Glutamatergic neuron (in vitro differentiated cells): ENCODE measurements around the gene PRKAG2. TPM values are rescaled to one million over a fixed set of nuclear protein-coding genes. Genes with fewer than 3 reads are reported as not detected.

Experiments used
- DNase-seq: peaks from one replicate; pipeline ENCODE4 v3.0.0; 2022
- H3K27ac Mint-ChIP-seq: one replicate; pipeline ENCODE4 v1.8.0; 2020; ENCODE audit warnings: mild to moderate bottlenecking, mixed read lengths, inconsistent platforms; ENCODE audit not compliant: unreplicated experiment
- H3K27me3 Mint-ChIP-seq: one replicate; pipeline ENCODE4 v1.8.0; 2020; ENCODE audit warnings: mild to moderate bottlenecking, moderate library complexity, mixed read lengths, inconsistent platforms; ENCODE audit not compliant: unreplicated experiment
- H3K36me3 Mint-ChIP-seq: one replicate; pipeline ENCODE4 v1.8.0; 2020; ENCODE audit warnings: mild to moderate bottlenecking, mixed read lengths, inconsistent platforms; ENCODE audit not compliant: unreplicated experiment
- H3K4me1 Mint-ChIP-seq: one replicate; pipeline ENCODE4 v1.8.0; 2020; ENCODE audit warnings: mild to moderate bottlenecking, low read depth, mixed read lengths, inconsistent platforms; ENCODE audit not compliant: unreplicated experiment
- H3K4me3 Mint-ChIP-seq: one replicate; pipeline ENCODE4 v1.8.0; 2020; ENCODE audit warnings: mild to moderate bottlenecking, mixed read lengths, inconsistent platforms; ENCODE audit not compliant: unreplicated experiment
- H3K9me3 Mint-ChIP-seq: one replicate; pipeline ENCODE4 v1.8.0; 2020; ENCODE audit warnings: mild to moderate bottlenecking, moderate library complexity, mixed read lengths, inconsistent platforms; ENCODE audit not compliant: unreplicated experiment
- total RNA-seq: library from RNA; stranded (reverse); fragmentation: NEBNext Ultra II Directional; extraction: Animal tissue kit (Norgen Biotek cat#: 25700); gene quantifications from one replicate; pipeline ENCODE4 v1.2.1, GENCODE V29; 2021; ENCODE audit not compliant: unreplicated experiment
- TF ChIP-seq, protein P1 (sequence below): fragments of 200-600 bp; sonication (generic); IDR thresholded peaks from one replicate; pipeline ENCODE4 v1.5.0; 2021; ENCODE audit not compliant: partially characterized antibody, unreplicated experiment

PRKAG2 gene
- total RNA-seq, 1 donor from 2014 or later: 24.7 TPM

DNA sequence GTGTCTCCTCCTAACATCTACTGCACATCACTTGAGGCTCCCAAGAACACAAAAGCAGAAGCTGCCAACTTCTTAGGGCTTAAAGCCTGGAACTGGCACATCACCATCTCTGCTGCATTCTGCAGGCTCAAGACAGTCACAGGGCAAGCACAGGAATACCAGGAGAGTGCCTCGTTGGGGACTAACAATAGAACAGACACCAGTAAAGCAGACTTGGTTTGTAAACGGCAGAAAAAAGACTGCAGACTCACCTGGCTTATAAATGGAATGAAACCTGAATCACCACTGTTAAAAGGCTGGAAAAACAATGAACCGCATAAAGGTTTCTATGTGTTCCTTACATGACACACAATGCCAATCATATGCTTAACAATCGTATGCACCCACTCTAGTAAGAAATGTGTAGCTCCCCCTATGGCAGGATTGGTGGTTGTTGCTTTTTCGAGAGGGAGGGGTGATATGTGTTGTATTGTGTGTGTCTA lies 370.0 kb downstream of the PRKAG2 start:
- H3K27ac Mint-ChIP-seq: no peak overlapping the region
- no peaks in the 10 kb centered on the region for H3K9me3 Mint-ChIP-seq
- H3K4me1 Mint-ChIP-seq: peaks cover 10% of the 10 kb centered on the region
- H3K36me3 Mint-ChIP-seq: no peaks in the 10 kb centered on the region
- H3K4me3 Mint-ChIP-seq: no peak overlapping the region
- peaks cover 1% of the 10 kb centered on the region for H3K27me3 Mint-ChIP-seq
- TF ChIP-seq, protein P1, sequence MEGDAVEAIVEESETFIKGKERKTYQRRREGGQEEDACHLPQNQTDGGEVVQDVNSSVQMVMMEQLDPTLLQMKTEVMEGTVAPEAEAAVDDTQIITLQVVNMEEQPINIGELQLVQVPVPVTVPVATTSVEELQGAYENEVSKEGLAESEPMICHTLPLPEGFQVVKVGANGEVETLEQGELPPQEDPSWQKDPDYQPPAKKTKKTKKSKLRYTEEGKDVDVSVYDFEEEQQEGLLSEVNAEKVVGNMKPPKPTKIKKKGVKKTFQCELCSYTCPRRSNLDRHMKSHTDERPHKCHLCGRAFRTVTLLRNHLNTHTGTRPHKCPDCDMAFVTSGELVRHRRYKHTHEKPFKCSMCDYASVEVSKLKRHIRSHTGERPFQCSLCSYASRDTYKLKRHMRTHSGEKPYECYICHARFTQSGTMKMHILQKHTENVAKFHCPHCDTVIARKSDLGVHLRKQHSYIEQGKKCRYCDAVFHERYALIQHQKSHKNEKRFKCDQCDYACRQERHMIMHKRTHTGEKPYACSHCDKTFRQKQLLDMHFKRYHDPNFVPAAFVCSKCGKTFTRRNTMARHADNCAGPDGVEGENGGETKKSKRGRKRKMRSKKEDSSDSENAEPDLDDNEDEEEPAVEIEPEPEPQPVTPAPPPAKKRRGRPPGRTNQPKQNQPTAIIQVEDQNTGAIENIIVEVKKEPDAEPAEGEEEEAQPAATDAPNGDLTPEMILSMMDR: no peak
- DNase-seq: no peak

Other genes with a start within 250 kb of the PRKAG2 start
- not detected for gene GALNTL5, start 79.3 kb upstream of the PRKAG2 start, total RNA-seq
- 32.7 TPM for gene GALNT11, start 148.6 kb upstream of the PRKAG2 start, total RNA-seq